ENCODE measurements around the gene CREB5.

The CREB5 gene

DNA sequence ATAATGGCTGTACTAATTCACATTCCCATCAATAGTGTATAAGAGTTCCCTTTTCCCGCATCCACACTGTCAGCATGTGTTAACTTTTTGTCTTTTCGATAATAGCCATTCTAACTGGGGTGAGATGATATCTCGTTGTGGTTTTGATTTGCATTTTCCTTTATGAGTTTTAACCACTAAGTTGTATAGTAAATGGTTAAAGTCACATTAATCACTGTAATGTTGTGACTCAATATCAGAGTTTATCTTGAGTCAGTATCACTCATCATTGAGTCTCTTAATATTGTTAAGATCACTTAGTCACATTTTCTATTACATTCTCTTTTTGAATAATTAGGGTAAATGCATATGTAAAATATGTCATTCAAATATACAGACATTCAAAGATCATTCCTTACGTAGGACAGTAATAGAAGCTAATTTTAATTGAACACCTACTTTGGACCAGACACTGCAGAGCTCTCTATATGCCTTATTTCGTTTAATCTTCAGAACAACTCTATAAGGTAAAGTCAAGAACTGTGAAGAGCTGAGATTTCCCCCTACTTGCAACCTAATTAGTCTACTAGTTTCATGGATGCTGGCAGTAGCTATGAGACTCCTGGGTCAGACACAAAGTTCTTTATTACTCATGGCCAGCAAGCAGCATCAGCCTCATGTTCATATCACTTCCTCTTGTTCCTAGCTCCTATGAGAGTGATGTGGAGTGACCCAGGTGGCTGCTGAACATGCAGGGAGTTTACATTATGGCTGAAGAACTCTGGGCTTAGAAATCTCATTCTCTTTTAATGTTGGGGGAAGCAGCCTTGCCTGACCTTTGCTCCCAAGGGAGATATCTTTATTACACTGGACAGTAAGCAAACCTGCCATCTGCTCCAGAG lies 30.5 kb downstream of the CREB5 start:
- no peaks in the 10 kb centered on the region for H3K9me3 ChIP-seq (ENCODE audit: control insufficient read depth, insufficient read depth, low read length)
- no peaks in the 10 kb centered on the region for H3K27me3 ChIP-seq (ENCODE audit: control insufficient read depth, insufficient read depth, low read length)
- H3K4me3 ChIP-seq (ENCODE audit: low read depth, low read length), result no peak overlapping the region
- H3K36me3 ChIP-seq (ENCODE audit: control insufficient read depth, insufficient read depth, low read length), result no peaks in the 10 kb centered on the region
- H3K4me1 ChIP-seq (ENCODE audit: control insufficient read depth, insufficient read depth, low read length), result peaks cover under 1% of the 10 kb centered on the region
- no peak overlapping the region for H3K9ac ChIP-seq (ENCODE audit: low read depth, low read length)

DNA sequence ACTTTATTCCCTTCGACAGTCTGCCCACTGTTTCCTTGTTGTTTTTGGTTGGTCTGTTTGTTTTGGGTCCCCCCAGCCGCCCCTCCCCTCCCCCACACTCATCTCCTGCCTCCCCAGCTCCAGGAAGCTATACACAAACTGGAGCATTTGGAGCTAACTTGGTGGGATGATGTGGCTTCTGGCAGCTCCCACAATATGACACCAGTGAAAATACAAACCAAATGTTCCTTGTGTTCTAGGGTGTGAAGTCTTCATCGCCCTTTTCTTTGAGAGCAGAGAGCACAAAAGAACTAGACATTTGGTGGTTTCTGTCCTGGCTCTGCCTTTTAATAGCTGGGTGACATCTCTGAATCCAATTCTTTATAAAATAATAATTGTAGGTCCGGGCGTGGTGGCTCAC lies 33.8 kb downstream of the CREB5 start:
- H3K27me3 ChIP-seq (ENCODE audit: control insufficient read depth, insufficient read depth, low read length), result no peaks in the 10 kb centered on the region
- no peaks in the 10 kb centered on the region for H3K36me3 ChIP-seq (ENCODE audit: control insufficient read depth, insufficient read depth, low read length)
- no peak overlapping the region for H3K9ac ChIP-seq (ENCODE audit: low read depth, low read length)
- no peak overlapping the region for H3K4me3 ChIP-seq (ENCODE audit: low read depth, low read length)
- H3K9me3 ChIP-seq (ENCODE audit: control insufficient read depth, insufficient read depth, low read length), result no peaks in the 10 kb centered on the region
- no peaks in the 10 kb centered on the region for H3K4me1 ChIP-seq (ENCODE audit: control insufficient read depth, insufficient read depth, low read length)

DNA sequence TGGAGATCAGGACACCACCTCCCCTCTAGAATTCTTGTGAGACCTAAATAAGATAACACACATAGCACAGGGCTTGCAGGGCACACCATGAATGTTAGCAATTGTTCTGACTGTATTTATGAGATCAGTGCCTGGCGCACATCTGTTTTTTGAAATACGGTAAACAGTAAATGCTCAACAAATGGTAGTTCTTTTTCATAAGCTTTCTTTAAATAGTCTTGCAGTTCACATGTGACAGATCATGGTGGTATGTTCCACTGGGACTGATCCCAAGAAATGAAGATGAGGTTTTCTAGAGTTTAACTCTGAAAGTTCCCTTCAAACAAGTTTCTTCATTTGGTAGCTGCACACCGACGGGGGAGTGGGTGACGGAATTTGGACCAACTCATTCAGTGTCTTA lies 34.8 kb downstream of the CREB5 start:
- Histone ChIP-seq H3K27me3 (ENCODE audit: control insufficient read depth, insufficient read depth, low read length) (no peaks in the 10 kb centered on the region), H3K36me3 (ENCODE audit: control insufficient read depth, insufficient read depth, low read length) (no peaks in the 10 kb centered on the region), H3K9ac (ENCODE audit: low read depth, low read length) (no peak overlapping the region), H3K4me3 (ENCODE audit: low read depth, low read length) (no peak overlapping the region), H3K9me3 (ENCODE audit: control insufficient read depth, insufficient read depth, low read length) (no peaks in the 10 kb centered on the region), H3K4me1 (ENCODE audit: control insufficient read depth, insufficient read depth, low read length) (no peaks in the 10 kb centered on the region)

DNA sequence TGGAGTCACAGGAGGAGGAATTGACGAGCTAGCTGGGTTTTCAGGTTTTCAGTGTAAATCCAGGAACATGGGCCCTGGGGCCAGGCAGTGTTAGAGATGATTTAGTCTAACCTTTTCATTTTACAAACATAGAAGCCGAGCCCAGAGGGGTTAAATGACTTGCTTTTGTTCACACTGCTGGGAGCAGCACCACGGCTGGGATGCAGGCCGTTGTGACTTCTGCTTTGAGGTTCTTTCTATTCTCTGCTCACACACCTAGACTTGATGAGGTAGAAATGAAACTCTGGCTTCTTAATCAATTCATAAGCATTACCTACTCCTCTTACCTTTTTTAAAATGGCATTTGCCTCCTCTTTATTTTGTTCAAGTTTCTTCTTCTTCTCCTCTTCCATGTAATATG lies 36.4 kb downstream of the CREB5 start:
- Histone ChIP-seq H3K9me3 (ENCODE audit: control insufficient read depth, insufficient read depth, low read length) (no peaks in the 10 kb centered on the region), H3K27me3 (ENCODE audit: control insufficient read depth, insufficient read depth, low read length) (no peaks in the 10 kb centered on the region), H3K36me3 (ENCODE audit: control insufficient read depth, insufficient read depth, low read length) (no peaks in the 10 kb centered on the region), H3K4me1 (ENCODE audit: control insufficient read depth, insufficient read depth, low read length) (no peaks in the 10 kb centered on the region), H3K4me3 (ENCODE audit: low read depth, low read length) (no peak overlapping the region), H3K9ac (ENCODE audit: low read depth, low read length) (no peak overlapping the region)

DNA sequence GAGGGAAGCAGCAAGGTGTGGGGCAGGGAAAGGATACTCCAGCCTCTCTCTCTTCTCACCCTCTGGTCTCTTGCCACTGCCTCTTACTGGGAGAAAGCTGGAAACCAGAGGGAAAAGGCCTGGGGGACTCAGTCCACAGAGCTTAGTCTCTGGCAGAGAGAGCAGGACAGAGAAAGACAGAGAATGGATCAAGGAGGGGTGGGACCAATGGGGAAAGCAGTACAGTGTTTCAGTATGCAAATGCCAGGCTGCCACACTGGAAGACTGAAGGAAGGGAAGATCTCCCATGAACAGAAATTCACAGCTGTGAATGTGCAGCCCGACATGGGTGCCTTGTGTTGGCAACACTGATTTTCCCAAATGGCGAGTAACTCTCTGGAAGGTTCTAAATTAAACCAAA lies 40.4 kb downstream of the CREB5 start:
- Histone ChIP-seq H3K4me1 (ENCODE audit: control insufficient read depth, insufficient read depth, low read length) (peaks cover 7% of the 10 kb centered on the region), H3K4me3 (ENCODE audit: low read depth, low read length) (no peak overlapping the region), H3K36me3 (ENCODE audit: control insufficient read depth, insufficient read depth, low read length) (no peaks in the 10 kb centered on the region), H3K27me3 (ENCODE audit: control insufficient read depth, insufficient read depth, low read length) (no peaks in the 10 kb centered on the region), H3K9ac (ENCODE audit: low read depth, low read length) (no peak overlapping the region), H3K9me3 (ENCODE audit: control insufficient read depth, insufficient read depth, low read length) (no peaks in the 10 kb centered on the region)

DNA sequence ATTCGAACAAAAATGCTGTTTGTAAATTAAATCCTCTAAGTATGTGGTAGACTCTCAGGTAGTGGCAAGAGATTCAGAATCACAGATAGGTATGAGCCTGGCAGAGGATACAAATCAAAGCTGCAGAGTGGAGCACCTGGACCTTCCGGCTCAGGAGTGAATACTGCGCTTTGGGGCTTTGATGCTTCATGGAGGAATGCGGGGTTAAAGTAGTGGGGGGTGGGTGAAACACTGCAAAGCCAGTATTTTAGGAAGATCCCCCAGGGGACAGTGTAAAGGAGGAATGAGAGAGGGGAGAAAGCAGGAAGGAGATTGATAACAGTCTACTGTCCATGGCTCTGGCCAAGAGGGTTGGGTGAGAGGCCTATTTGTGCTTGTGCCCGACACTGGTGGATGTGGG lies 43.2 kb downstream of the CREB5 start:
- H3K9me3 ChIP-seq (ENCODE audit: control insufficient read depth, insufficient read depth, low read length), result no peaks in the 10 kb centered on the region
- no peak overlapping the region for H3K4me3 ChIP-seq (ENCODE audit: low read depth, low read length)
- H3K4me1 ChIP-seq (ENCODE audit: control insufficient read depth, insufficient read depth, low read length), result peaks cover 7% of the 10 kb centered on the region
- no peak overlapping the region for H3K9ac ChIP-seq (ENCODE audit: low read depth, low read length)
- no peaks in the 10 kb centered on the region for H3K27me3 ChIP-seq (ENCODE audit: control insufficient read depth, insufficient read depth, low read length)
- no peaks in the 10 kb centered on the region for H3K36me3 ChIP-seq (ENCODE audit: control insufficient read depth, insufficient read depth, low read length)

DNA sequence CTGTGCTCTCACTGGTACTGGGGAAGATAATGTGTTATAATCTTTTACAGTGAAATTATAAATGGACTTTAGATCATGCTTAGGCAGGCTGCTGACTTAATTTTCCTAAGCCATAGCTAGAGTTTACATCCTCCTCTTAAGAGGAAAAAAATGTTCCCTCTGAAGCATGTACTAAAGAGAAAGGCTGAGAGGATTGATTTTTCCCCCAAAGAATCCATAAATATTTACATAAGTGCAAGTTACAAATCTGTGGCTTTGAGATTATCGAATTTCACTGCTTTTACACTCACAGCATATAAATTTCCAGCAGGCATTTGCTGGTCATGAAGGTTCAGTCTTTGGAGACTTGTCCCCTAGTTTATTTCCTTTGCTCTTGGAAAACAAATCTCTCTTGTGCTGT lies 43.7 kb downstream of the CREB5 start:
- H3K9ac ChIP-seq (ENCODE audit: low read depth, low read length), result no peak overlapping the region
- H3K4me1 ChIP-seq (ENCODE audit: control insufficient read depth, insufficient read depth, low read length), result peaks cover 7% of the 10 kb centered on the region
- no peaks in the 10 kb centered on the region for H3K27me3 ChIP-seq (ENCODE audit: control insufficient read depth, insufficient read depth, low read length)
- H3K4me3 ChIP-seq (ENCODE audit: low read depth, low read length), result no peak overlapping the region
- no peaks in the 10 kb centered on the region for H3K36me3 ChIP-seq (ENCODE audit: control insufficient read depth, insufficient read depth, low read length)
- H3K9me3 ChIP-seq (ENCODE audit: control insufficient read depth, insufficient read depth, low read length), result no peaks in the 10 kb centered on the region

DNA sequence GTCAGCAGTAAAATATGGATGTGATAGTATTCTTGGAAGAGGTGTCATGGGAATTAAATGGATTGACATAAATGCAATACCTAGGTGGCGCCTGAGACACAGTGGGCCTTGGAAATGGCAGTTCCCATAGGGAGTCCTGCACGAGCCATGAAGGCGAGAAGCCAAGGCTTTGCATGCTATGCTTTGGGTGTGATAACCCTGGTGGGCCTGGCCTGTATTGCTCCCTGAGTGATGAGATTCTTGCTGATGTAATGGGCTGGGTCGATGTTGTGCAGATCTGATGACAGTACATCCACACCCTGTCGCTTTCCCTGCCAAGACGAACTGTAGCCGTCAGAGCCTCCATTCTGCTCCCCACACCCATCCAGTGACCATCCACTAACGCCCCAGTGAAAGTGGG lies 46.4 kb downstream of the CREB5 start:
- Histone ChIP-seq H3K27me3 (ENCODE audit: control insufficient read depth, insufficient read depth, low read length) (no peaks in the 10 kb centered on the region), H3K9me3 (ENCODE audit: control insufficient read depth, insufficient read depth, low read length) (no peaks in the 10 kb centered on the region), H3K4me3 (ENCODE audit: low read depth, low read length) (no peak overlapping the region), H3K9ac (ENCODE audit: low read depth, low read length) (no peak overlapping the region), H3K4me1 (ENCODE audit: control insufficient read depth, insufficient read depth, low read length) (peaks cover 7% of the 10 kb centered on the region), H3K36me3 (ENCODE audit: control insufficient read depth, insufficient read depth, low read length) (no peaks in the 10 kb centered on the region)

DNA sequence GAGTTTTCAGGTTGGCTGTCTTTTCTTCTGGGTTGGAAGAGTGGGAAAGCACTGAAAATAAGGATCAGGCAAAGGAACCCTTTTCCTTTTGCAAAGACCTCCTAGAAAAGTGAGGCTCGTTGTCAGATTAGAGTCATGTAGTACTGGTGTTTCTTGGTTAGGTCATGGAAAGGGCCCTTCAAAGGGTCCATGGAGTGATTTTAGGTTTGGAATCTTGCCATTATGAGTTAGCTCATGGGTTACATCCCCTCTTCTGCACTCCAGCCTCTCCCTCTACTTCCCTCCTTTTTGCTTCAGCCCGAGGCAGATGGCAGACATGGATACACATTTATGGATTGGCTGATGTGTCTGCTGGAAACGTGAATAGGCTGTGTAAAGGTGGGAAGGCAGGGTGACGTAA lies 47.0 kb downstream of the CREB5 start:
- no peaks in the 10 kb centered on the region for H3K27me3 ChIP-seq (ENCODE audit: control insufficient read depth, insufficient read depth, low read length)
- no peaks in the 10 kb centered on the region for H3K9me3 ChIP-seq (ENCODE audit: control insufficient read depth, insufficient read depth, low read length)
- peaks cover 7% of the 10 kb centered on the region for H3K4me1 ChIP-seq (ENCODE audit: control insufficient read depth, insufficient read depth, low read length)
- no peak overlapping the region for H3K9ac ChIP-seq (ENCODE audit: low read depth, low read length)
- no peak overlapping the region for H3K4me3 ChIP-seq (ENCODE audit: low read depth, low read length)
- H3K36me3 ChIP-seq (ENCODE audit: control insufficient read depth, insufficient read depth, low read length), result no peaks in the 10 kb centered on the region

DNA sequence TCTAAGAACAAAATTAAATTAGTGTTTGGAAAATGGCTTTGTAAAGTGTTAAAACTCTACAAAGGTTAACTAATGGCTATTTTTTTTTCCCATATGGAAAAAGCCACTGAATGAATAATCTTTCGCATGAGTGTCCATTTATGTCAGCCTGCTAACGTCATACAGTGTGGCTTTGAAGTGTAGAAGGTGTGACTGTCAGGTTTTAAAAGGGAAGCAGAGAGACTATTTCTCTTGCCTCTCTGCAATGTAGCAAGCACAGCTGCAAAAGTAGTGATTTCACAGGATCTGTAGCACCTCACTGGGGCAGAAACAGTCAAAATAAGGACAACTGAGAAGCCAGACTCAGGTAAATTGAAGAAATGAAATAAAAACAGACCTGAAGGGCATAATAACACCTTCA lies 53.4 kb downstream of the CREB5 start:
- Histone ChIP-seq H3K9ac (ENCODE audit: low read depth, low read length) (no peak overlapping the region), H3K9me3 (ENCODE audit: control insufficient read depth, insufficient read depth, low read length) (no peaks in the 10 kb centered on the region), H3K4me1 (ENCODE audit: control insufficient read depth, insufficient read depth, low read length) (no peaks in the 10 kb centered on the region), H3K27me3 (ENCODE audit: control insufficient read depth, insufficient read depth, low read length) (no peaks in the 10 kb centered on the region), H3K36me3 (ENCODE audit: control insufficient read depth, insufficient read depth, low read length) (no peaks in the 10 kb centered on the region), H3K4me3 (ENCODE audit: low read depth, low read length) (no peak overlapping the region)

DNA sequence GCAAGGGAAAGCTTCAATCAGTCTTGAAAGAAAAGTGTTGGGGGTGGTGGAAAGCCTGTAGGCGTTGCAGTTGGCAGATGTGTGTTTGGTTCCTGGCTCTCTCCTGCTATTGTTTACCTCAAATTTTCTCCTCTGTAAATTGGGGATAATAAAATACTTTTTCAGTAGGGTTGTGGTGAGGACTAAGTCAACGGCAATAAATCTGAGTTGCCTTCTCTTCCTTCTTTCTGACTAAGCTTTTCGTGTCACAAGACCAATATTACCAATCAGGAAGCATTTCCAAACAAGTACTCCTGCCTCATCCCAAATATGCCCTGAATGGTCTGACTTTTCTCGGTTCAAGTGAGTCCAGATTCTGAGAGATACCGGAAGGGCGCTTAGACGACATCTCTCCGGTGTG lies 54.0 kb downstream of the CREB5 start:
- no peaks in the 10 kb centered on the region for H3K9me3 ChIP-seq (ENCODE audit: control insufficient read depth, insufficient read depth, low read length)
- H3K4me3 ChIP-seq (ENCODE audit: low read depth, low read length), result no peak overlapping the region
- no peaks in the 10 kb centered on the region for H3K27me3 ChIP-seq (ENCODE audit: control insufficient read depth, insufficient read depth, low read length)
- H3K4me1 ChIP-seq (ENCODE audit: control insufficient read depth, insufficient read depth, low read length), result no peaks in the 10 kb centered on the region
- no peak overlapping the region for H3K9ac ChIP-seq (ENCODE audit: low read depth, low read length)
- no peaks in the 10 kb centered on the region for H3K36me3 ChIP-seq (ENCODE audit: control insufficient read depth, insufficient read depth, low read length)

DNA sequence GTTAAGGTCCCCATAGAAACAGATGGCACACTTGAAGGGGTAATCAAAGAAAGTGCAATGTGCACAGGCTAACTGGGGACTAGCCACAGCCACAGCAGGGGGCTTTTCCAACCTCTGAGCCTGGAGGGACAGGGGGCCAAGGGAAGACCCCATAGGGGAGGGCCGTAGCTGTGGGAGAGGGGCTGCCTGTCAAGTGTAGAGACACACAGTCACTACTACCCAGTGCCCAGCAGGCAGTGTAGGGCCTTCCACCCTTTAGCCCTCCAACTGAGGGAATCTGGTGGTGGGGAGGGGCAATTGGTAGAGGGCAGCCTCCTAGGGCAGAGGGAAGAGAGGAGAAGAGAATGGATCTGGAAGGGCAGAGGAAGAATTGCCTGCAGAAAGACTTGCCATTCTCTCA lies 54.6 kb downstream of the CREB5 start:
- H3K27me3 ChIP-seq (ENCODE audit: control insufficient read depth, insufficient read depth, low read length), result no peaks in the 10 kb centered on the region
- H3K9ac ChIP-seq (ENCODE audit: low read depth, low read length), result no peak overlapping the region
- H3K4me1 ChIP-seq (ENCODE audit: control insufficient read depth, insufficient read depth, low read length), result no peaks in the 10 kb centered on the region
- H3K4me3 ChIP-seq (ENCODE audit: low read depth, low read length), result no peak overlapping the region
- no peaks in the 10 kb centered on the region for H3K36me3 ChIP-seq (ENCODE audit: control insufficient read depth, insufficient read depth, low read length)
- H3K9me3 ChIP-seq (ENCODE audit: control insufficient read depth, insufficient read depth, low read length), result no peaks in the 10 kb centered on the region

Measured in iPS-15b (cell line).